Measurements from ENCODE around the gene CNN3. TPM values are rescaled to one million over a fixed set of nuclear protein-coding genes. Genes with fewer than 3 reads are reported as not detected.

The CNN3 gene
- polyA plus RNA-seq, 1 donor from 2014 or later: 4.2 TPM

DNA sequence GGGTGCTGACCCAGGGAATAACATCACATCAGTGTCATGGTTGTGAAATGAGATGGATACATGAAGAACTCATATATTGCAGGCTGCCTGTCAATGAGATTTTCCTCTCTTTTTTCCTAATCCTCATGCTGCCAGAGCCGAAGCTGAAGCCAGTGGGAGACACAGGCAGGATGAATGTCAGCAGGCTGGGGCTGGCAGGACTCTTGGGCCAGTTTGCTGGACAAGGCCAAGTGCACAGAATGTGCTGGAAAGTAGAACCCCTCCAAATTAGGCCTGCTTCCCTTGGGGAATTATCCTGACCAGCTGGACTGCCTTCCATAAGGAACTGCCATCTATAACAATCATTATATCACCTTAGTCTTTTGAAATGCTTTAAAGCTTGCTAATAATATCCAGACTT lies 75.3 kb downstream of the CNN3 start:
- Mint-ChIP-seq H3K9me3 (no peaks in the 10 kb centered on the region), H3K27ac (no peak overlapping the region), H3K4me3 (no peak overlapping the region), H3K4me1 (no peaks in the 10 kb centered on the region), H3K36me3 (no peaks in the 10 kb centered on the region), H3K27me3 (peaks cover 2% of the 10 kb centered on the region)

Other genes starting within 250 kb of the CNN3 start
- gene SLC44A3, start 106.8 kb downstream of the CNN3 start, polyA plus RNA-seq: not detected
- 3.5 TPM for gene ALG14, start 145.8 kb upstream of the CNN3 start, polyA plus RNA-seq
- 3.1 TPM for gene TLCD4, start 190.2 kb upstream of the CNN3 start, polyA plus RNA-seq

All from IgD-negative memory B cell (primary cell).